ENCODE measurements around the gene FRAS1.

DNA sequence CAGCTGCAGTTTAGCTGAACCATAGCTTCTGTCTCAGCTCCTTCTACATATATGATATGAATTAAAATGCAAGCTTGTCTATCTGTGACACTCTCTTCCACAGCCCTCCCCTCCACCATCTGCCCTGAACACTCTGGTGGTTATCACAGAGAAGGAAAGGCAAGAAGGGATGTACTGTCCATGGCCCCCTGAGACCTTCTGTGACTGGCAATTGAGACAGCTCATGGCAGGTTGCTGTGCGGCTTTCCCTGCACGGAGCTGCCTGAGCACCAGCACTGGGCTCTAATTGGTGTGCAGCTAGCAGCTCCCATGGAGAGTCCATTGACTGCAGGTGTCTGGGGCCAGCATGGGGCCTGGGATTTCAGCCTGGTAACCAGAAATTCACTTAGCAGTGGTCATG is 384.6 kb downstream of the FRAS1 start:
- TF ChIP-seq EZH2 (IDR thresholded peaks at IDR 0.05) (no peak), POLR2AphosphoS5 (IDR thresholded peaks at IDR 0.05; ENCODE audit: borderline replicate concordance, low read depth, low read length) (no peak)
